ENCODE data around the gene NOD1.

- TF ChIP-seq CTCF (IDR thresholded peaks at IDR 0.05) (no peak), POLR2A (IDR thresholded peaks at IDR 0.05) (no peak)
Observed at GRCh38 chr7:30526163-30526562, 47.6 kb upstream of the NOD1 start.
